GM12891 (cell line): ENCODE measurements around the gene SURF4.

Source experiments
- POLR2A ChIP-seq: IDR thresholded peaks from 2 replicates; pipeline ENCODE4 v1.6.1; 2011; ENCODE audit warnings: low read depth, low read length, control low read depth
- POLR2AphosphoS5 ChIP-seq: IDR thresholded peaks from 2 replicates; pipeline ENCODE4 v1.6.1; 2011; ENCODE audit warnings: low read depth, low read length, control low read depth
- SPI1 ChIP-seq: IDR thresholded peaks from 2 replicates; pipeline ENCODE4 v1.6.1; 2011; ENCODE audit warnings: low read depth, low read length, control low read depth
- TAF1 ChIP-seq: IDR thresholded peaks from 2 replicates; pipeline ENCODE4 v1.6.1; 2011; ENCODE audit warnings: low read depth, low read length, control low read depth

DNA sequence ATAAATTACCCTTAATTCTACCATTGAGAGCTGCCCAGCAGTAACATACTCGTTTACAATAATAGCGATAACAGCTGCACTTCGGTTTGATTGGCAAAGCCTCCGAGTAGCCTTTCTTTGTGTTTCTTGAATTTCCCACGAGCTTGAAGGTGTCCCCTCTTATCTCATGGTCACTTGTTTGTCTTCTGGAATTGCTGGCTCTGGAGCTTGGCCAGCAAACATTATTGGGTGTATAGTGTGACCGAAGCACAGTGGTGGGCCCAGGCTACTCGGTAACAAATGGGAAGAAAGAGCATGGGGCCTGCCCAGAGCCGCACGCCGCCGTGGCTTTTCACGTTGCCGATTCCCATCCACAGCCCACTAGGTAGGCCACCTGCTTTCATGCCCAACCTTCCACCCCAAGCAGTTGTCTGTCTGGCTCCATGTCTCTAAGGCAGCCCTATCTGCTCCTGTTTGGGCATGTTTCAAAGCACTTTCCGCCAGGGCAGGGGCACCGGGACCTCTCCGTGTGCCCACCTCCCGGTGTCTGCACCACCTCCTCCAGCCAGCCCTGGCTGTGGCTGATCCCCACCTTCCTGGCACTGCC is 9.0 kb upstream of the SURF4 start:
- no peak for TF ChIP-seq POLR2A
- no peak for TF ChIP-seq POLR2AphosphoS5
- no peak for TF ChIP-seq TAF1
- no peak for TF ChIP-seq SPI1
